Activated CD4-positive, alpha-beta memory T cell treated with anti-CD3 and anti-CD28 coated beads, Interleukin-2, amount 10 ng/mL, durations not matched to agents 7 days and 5 days (primary cell): Measurements from ENCODE around the gene DEFB114. TPM values are rescaled to one million over a fixed set of nuclear protein-coding genes. Genes with fewer than 3 reads are reported as not detected.
A peak's percentile ranks its signal among the peaks of the same experiment; 100 is the strongest.

ENCODE experiments used
- CTCF ChIA-PET: fragments of 350-600 bp; sonication (Branson Sonifier 250); formaldehyde crosslinking; loops from one replicate; lab custom pipeline; 2021; ENCODE audit warnings: antibody characterized with exemption, inconsistent platforms; lab: Charles Lee
- POLR2A ChIA-PET: fragments of 350-600 bp; sonication (Branson Sonifier 250); formaldehyde crosslinking; loops from one replicate; lab custom pipeline; 2021; ENCODE audit warnings: antibody characterized with exemption; lab: Charles Lee
- DNase-seq: peaks from one replicate; pipeline ENCODE4 v3.0.0-alpha.2; 2020
- H3K27ac Mint-ChIP-seq: one replicate; pipeline ENCODE4 v1.8.0; 2021; ENCODE audit warnings: mild to moderate bottlenecking, mixed read lengths
- H3K27me3 Mint-ChIP-seq: one replicate; pipeline ENCODE4 v1.8.0; 2021; ENCODE audit warnings: mixed read lengths
- H3K36me3 Mint-ChIP-seq: one replicate; pipeline ENCODE4 v1.8.0; 2021; ENCODE audit warnings: low read depth, mixed read lengths
- H3K4me1 Mint-ChIP-seq: one replicate; pipeline ENCODE4 v1.8.0; 2021; ENCODE audit warnings: mixed read lengths
- H3K4me3 Mint-ChIP-seq: one replicate; pipeline ENCODE4 v1.8.0; 2021; ENCODE audit warnings: mild to moderate bottlenecking, mixed read lengths
- H3K9me3 Mint-ChIP-seq: one replicate; pipeline ENCODE4 v1.8.0; 2021; ENCODE audit warnings: mixed read lengths
- total RNA-seq, 2 experiments: library from RNA; stranded (reverse); gene quantifications; one replicate each; pipeline ENCODE4 v1.2.3, GENCODE V29; 2021

Gene DEFB114
- total RNA-seq, result not detected

- no peaks in the 10 kb centered on the region for H3K4me1 Mint-ChIP-seq
- ChIA-PET CTCF (no interaction called here), POLR2A (no interaction called here)
- DNase-seq, result no peak
- no peaks in the 10 kb centered on the region for H3K9me3 Mint-ChIP-seq
- no peaks in the 10 kb centered on the region for H3K27me3 Mint-ChIP-seq
- no peaks in the 10 kb centered on the region for H3K36me3 Mint-ChIP-seq
- H3K27ac Mint-ChIP-seq, result no peak within 1 kb of the TSS
- no peak within 1 kb of the TSS for H3K4me3 Mint-ChIP-seq
Observed at GRCh38 chr6:49964064-49964463, at the start of gene DEFB114. Gene DEFB114 (minus strand): TSS chr6:49964164. CDS start chr6:49964105, 59 bp downstream.

- no peaks in the 10 kb centered on the region for H3K4me1 Mint-ChIP-seq
- no peak overlapping the region for H3K27ac Mint-ChIP-seq
- no peaks in the 10 kb centered on the region for H3K27me3 Mint-ChIP-seq
- H3K4me3 Mint-ChIP-seq, result no peak overlapping the region
- no peak for DNase-seq
- ChIA-PET CTCF (no interaction called here), POLR2A (no interaction called here)
- no peaks in the 10 kb centered on the region for H3K36me3 Mint-ChIP-seq
- peaks cover 3% of the 10 kb centered on the region for H3K9me3 Mint-ChIP-seq
Observed at GRCh38 chr6:50007819-50008218, 43.9 kb upstream of the DEFB114 start.

- Mint-ChIP-seq H3K4me1 (no peaks in the 10 kb centered on the region), H3K27ac (no peak overlapping the region), H3K9me3 (peaks cover 3% of the 10 kb centered on the region), H3K36me3 (no peaks in the 10 kb centered on the region), H3K4me3 (no peak overlapping the region), H3K27me3 (no peaks in the 10 kb centered on the region)
- CTCF ChIA-PET, result no interaction called here
- POLR2A ChIA-PET, result no interaction called here
- no peak for DNase-seq
Observed at GRCh38 chr6:50003139-50003538, 39.2 kb upstream of the DEFB114 start.

- no peaks in the 10 kb centered on the region for H3K4me1 Mint-ChIP-seq
- no peaks in the 10 kb centered on the region for H3K9me3 Mint-ChIP-seq
- no peak for DNase-seq
- ChIA-PET POLR2A (no interaction called here), CTCF (no interaction called here)
- H3K36me3 Mint-ChIP-seq, result no peaks in the 10 kb centered on the region
- no peak overlapping the region for H3K27ac Mint-ChIP-seq
- no peak overlapping the region for H3K4me3 Mint-ChIP-seq
- H3K27me3 Mint-ChIP-seq, result no peaks in the 10 kb centered on the region
Observed at GRCh38 chr6:49995278-49995677, 31.3 kb upstream of the DEFB114 start.

GRCh38 chr6:49988900-49989299 is 24.9 kb upstream of the DEFB114 start:
- Mint-ChIP-seq H3K4me1 (no peaks in the 10 kb centered on the region), H3K4me3 (no peak overlapping the region), H3K27ac (no peak overlapping the region), H3K27me3 (no peaks in the 10 kb centered on the region), H3K36me3 (no peaks in the 10 kb centered on the region), H3K9me3 (no peaks in the 10 kb centered on the region)
- no peak for DNase-seq
- ChIA-PET POLR2A (no interaction called here), CTCF (no interaction called here)

GRCh38 chr6:49987749-49988148 is 23.8 kb upstream of the DEFB114 start:
- no peaks in the 10 kb centered on the region for H3K36me3 Mint-ChIP-seq
- POLR2A ChIA-PET, result no interaction called here
- no peak overlapping the region for H3K4me3 Mint-ChIP-seq
- H3K27ac Mint-ChIP-seq, result no peak overlapping the region
- no peaks in the 10 kb centered on the region for H3K9me3 Mint-ChIP-seq
- no peak for DNase-seq
- H3K27me3 Mint-ChIP-seq, result no peaks in the 10 kb centered on the region
- CTCF ChIA-PET, result no interaction called here
- H3K4me1 Mint-ChIP-seq, result no peaks in the 10 kb centered on the region

- DNase-seq, result no peak
- no peak overlapping the region for H3K4me3 Mint-ChIP-seq
- H3K27me3 Mint-ChIP-seq, result no peaks in the 10 kb centered on the region
- ChIA-PET POLR2A (no interaction called here), CTCF (no interaction called here)
- no peaks in the 10 kb centered on the region for H3K36me3 Mint-ChIP-seq
- no peaks in the 10 kb centered on the region for H3K9me3 Mint-ChIP-seq
- H3K4me1 Mint-ChIP-seq, result no peaks in the 10 kb centered on the region
- H3K27ac Mint-ChIP-seq, result no peak overlapping the region
Observed at GRCh38 chr6:49986551-49986950, 22.6 kb upstream of the DEFB114 start.

- ChIA-PET CTCF (no interaction called here), POLR2A (no interaction called here)
- Mint-ChIP-seq H3K4me1 (peaks cover 10% of the 10 kb centered on the region), H3K36me3 (no peaks in the 10 kb centered on the region), H3K27ac (no peak overlapping the region), H3K27me3 (no peaks in the 10 kb centered on the region), H3K4me3 (no peak overlapping the region), H3K9me3 (peaks cover 2% of the 10 kb centered on the region)
- DNase-seq, result no peak
Observed at GRCh38 chr6:49982046-49982445, 18.1 kb upstream of the DEFB114 start.

GRCh38 chr6:49980898-49981297 is 16.9 kb upstream of the DEFB114 start:
- Mint-ChIP-seq H3K9me3 (peaks cover 3% of the 10 kb centered on the region), H3K27ac (no peak overlapping the region), H3K36me3 (no peaks in the 10 kb centered on the region), H3K27me3 (no peaks in the 10 kb centered on the region), H3K4me3 (no peak overlapping the region), H3K4me1 (peaks cover 10% of the 10 kb centered on the region)
- no peak for DNase-seq
- POLR2A ChIA-PET, result no interaction called here
- CTCF ChIA-PET, result no interaction called here

- no peak overlapping the region for H3K4me3 Mint-ChIP-seq
- CTCF ChIA-PET, result no interaction called here
- H3K27ac Mint-ChIP-seq, result no peak overlapping the region
- POLR2A ChIA-PET, result no interaction called here
- no peak for DNase-seq
- no peaks in the 10 kb centered on the region for H3K27me3 Mint-ChIP-seq
- peaks cover 10% of the 10 kb centered on the region for H3K4me1 Mint-ChIP-seq
- no peaks in the 10 kb centered on the region for H3K36me3 Mint-ChIP-seq
- peaks cover 3% of the 10 kb centered on the region for H3K9me3 Mint-ChIP-seq
Observed at GRCh38 chr6:49979584-49979983, 15.6 kb upstream of the DEFB114 start.

GRCh38 chr6:49978332-49979226 is 14.6 kb upstream of the DEFB114 start:
- ChIA-PET CTCF (no interaction called here), POLR2A (no interaction called here)
- Mint-ChIP-seq H3K9me3 (peaks cover 3% of the 10 kb centered on the region), H3K4me3 (peak overlapping the region; percentile 68), H3K27me3 (no peaks in the 10 kb centered on the region), H3K4me1 (peaks cover 10% of the 10 kb centered on the region), H3K36me3 (no peaks in the 10 kb centered on the region), H3K27ac (no peak overlapping the region)
- DNase-seq, result no peak

GRCh38 chr6:49969605-49970004 is 5.6 kb upstream of the DEFB114 start, which contains the start of gene DEFB113:
Gene DEFB113 (minus strand): TSS chr6:49969625. CDS start chr6:49969625, 0 bp downstream.
- Mint-ChIP-seq H3K27me3 (no peaks in the 10 kb centered on the region), H3K4me3 (no peak within 1 kb of the TSS), H3K4me1 (no peaks in the 10 kb centered on the region), H3K36me3 (no peaks in the 10 kb centered on the region), H3K27ac (no peak within 1 kb of the TSS), H3K9me3 (peaks cover 2% of the 10 kb centered on the region)
- CTCF ChIA-PET, result no interaction called here
- no peak for DNase-seq
- POLR2A ChIA-PET, result no interaction called here

- DNase-seq, result no peak
- POLR2A ChIA-PET, result no interaction called here
- H3K4me3 Mint-ChIP-seq, result no peak overlapping the region
- H3K4me1 Mint-ChIP-seq, result no peaks in the 10 kb centered on the region
- no peaks in the 10 kb centered on the region for H3K27me3 Mint-ChIP-seq
- H3K36me3 Mint-ChIP-seq, result no peaks in the 10 kb centered on the region
- no peak overlapping the region for H3K27ac Mint-ChIP-seq
- no peaks in the 10 kb centered on the region for H3K9me3 Mint-ChIP-seq
- CTCF ChIA-PET, result no interaction called here
Observed at GRCh38 chr6:49966823-49967222, 2.9 kb upstream of the DEFB114 start.

- Mint-ChIP-seq H3K36me3 (no peaks in the 10 kb centered on the region), H3K4me1 (no peaks in the 10 kb centered on the region), H3K27ac (no peak overlapping the region), H3K27me3 (no peaks in the 10 kb centered on the region), H3K9me3 (no peaks in the 10 kb centered on the region), H3K4me3 (no peak overlapping the region)
- ChIA-PET POLR2A (no interaction called here), CTCF (no interaction called here)
- DNase-seq, result no peak
Observed at GRCh38 chr6:49966334-49966733, 2.4 kb upstream of the DEFB114 start.
